Osteocyte (in vitro differentiated cells): ENCODE data around the gene TSPY2. TPM values are rescaled to one million over a fixed set of nuclear protein-coding genes. Genes with fewer than 3 reads are reported as not detected.
"Not testable (repeated sequence)": the region's sequence is repeated elsewhere in the genome, so short reads cannot be mapped to it uniquely, and the experiment has no call there.

Experiments
- DNase-seq: peaks from one replicate; pipeline ENCODE4 v3.0.0; 2021; ENCODE audit warnings: mixed read lengths; ENCODE audit not compliant: unreplicated experiment; ENCODE audit errors: extremely low spot score
- H3K27ac Mint-ChIP-seq: one replicate; pipeline ENCODE4 v1.8.0; 2021; ENCODE audit warnings: mild to moderate bottlenecking, mixed read lengths; ENCODE audit not compliant: unreplicated experiment
- H3K27me3 Mint-ChIP-seq: one replicate; pipeline ENCODE4 v1.8.0; 2021; ENCODE audit warnings: mixed read lengths; ENCODE audit not compliant: unreplicated experiment
- H3K36me3 Mint-ChIP-seq: one replicate; pipeline ENCODE4 v1.8.0; 2021; ENCODE audit warnings: mixed read lengths; ENCODE audit not compliant: unreplicated experiment
- H3K4me1 Mint-ChIP-seq: one replicate; pipeline ENCODE4 v1.8.0; 2021; ENCODE audit warnings: mixed read lengths; ENCODE audit not compliant: unreplicated experiment
- H3K4me3 Mint-ChIP-seq: one replicate; pipeline ENCODE4 v1.8.0; 2021; ENCODE audit warnings: mild to moderate bottlenecking, moderate library complexity, mixed read lengths; ENCODE audit not compliant: unreplicated experiment
- H3K9me3 Mint-ChIP-seq: one replicate; pipeline ENCODE4 v1.8.0; 2021; ENCODE audit warnings: mixed read lengths; ENCODE audit not compliant: unreplicated experiment
- long read RNA-seq: library from polyadenylated mRNA; unstranded; transcript quantifications from one replicate; pipeline ENCODE4 v2.0.0, GENCODE V29; 2021
- total RNA-seq: library from RNA; stranded (reverse); gene quantifications from 2 replicates; pipeline ENCODE4 v1.2.1, GENCODE V29; 2021

TSPY2 gene
- not detected in 2 replicates for total RNA-seq
- long read RNA-seq: 0 reads

GRCh38 chrY:6245923-6246322 is at the start of gene TSPY2:
TSPY2 (plus strand) TSS chrY:6246223; CDS start chrY:6246269, 46 bp downstream.
- not testable (repeated sequence) for DNase-seq, H3K4me3 Mint-ChIP-seq, H3K4me1 Mint-ChIP-seq, H3K36me3 Mint-ChIP-seq, H3K27ac Mint-ChIP-seq, H3K27me3 Mint-ChIP-seq, H3K9me3 Mint-ChIP-seq

GRCh38 chrY:6209565-6209964 is 36.5 kb upstream of the TSPY2 start:
- not testable (repeated sequence) for H3K4me1 Mint-ChIP-seq, H3K27ac Mint-ChIP-seq, DNase-seq, H3K4me3 Mint-ChIP-seq, H3K27me3 Mint-ChIP-seq, H3K9me3 Mint-ChIP-seq, H3K36me3 Mint-ChIP-seq

GRCh38 chrY:6217045-6217444 is 29.0 kb upstream of the TSPY2 start:
- not testable (repeated sequence) for H3K4me1 Mint-ChIP-seq, H3K4me3 Mint-ChIP-seq, H3K27ac Mint-ChIP-seq, H3K9me3 Mint-ChIP-seq, H3K27me3 Mint-ChIP-seq, DNase-seq, H3K36me3 Mint-ChIP-seq

GRCh38 chrY:6269839-6270238 is 23.8 kb downstream of the TSPY2 start:
- H3K27me3 Mint-ChIP-seq, H3K9me3 Mint-ChIP-seq: not testable (repeated sequence)

More at GRCh38 chrY:6269839-6270238, 23.8 kb downstream of the TSPY2 start:
- not testable (repeated sequence) for H3K4me1 Mint-ChIP-seq, DNase-seq, H3K36me3 Mint-ChIP-seq, H3K4me3 Mint-ChIP-seq, H3K27ac Mint-ChIP-seq
